HG03025 (cell line): ENCODE data around the gene GLT8D1.
"Not testable (repeated sequence)": the region's sequence is repeated elsewhere in the genome, so short reads cannot be mapped to it uniquely, and the experiment has no call there.

ENCODE experiments used
- ATAC-seq: cut with Tn5 transposase; IDR thresholded peaks from one replicate; pipeline ENCODE4 v1.9.1; 2021; ENCODE audit warnings: mild to moderate bottlenecking, moderate library complexity; ENCODE audit not compliant: unreplicated experiment, low FRiP score

GLT8D1 gene, protein sequence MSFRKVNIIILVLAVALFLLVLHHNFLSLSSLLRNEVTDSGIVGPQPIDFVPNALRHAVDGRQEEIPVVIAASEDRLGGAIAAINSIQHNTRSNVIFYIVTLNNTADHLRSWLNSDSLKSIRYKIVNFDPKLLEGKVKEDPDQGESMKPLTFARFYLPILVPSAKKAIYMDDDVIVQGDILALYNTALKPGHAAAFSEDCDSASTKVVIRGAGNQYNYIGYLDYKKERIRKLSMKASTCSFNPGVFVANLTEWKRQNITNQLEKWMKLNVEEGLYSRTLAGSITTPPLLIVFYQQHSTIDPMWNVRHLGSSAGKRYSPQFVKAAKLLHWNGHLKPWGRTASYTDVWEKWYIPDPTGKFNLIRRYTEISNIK

GRCh38 chr3:52705688-52706686 is at the start of gene GLT8D1, which contains the start of gene SPCS1:
Gene GLT8D1, minus strand, starts transcription at chr3:52705791. Its CDS starts 5,331 bp downstream, at chr3:52700460.
Gene SPCS1, plus strand, starts transcription at chr3:52706106. Its CDS starts 141 bp downstream, at chr3:52706247.
- peak; percentile 68 for ATAC-seq

DNA sequence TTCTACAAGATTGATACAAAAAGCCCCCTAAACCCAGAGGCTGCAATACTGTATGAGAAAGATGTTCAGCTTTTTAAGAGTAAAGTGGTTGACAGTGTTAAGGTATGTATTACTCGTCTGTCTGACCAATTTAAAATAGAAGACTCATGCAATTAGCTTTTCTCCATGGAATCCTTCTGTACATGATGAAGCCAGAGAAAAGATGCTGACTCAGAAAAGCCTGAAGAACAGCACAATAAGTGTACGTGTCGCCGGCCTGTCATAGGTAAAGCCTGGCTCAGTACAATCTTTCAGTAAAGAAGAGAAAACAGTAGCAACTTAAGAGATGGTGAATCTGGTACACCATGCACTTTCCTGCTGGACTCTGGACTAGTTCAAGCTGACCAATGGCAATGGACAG is 48.8 kb upstream of the GLT8D1 start:
- no peak for ATAC-seq

GRCh38 chr3:52752045-52752660 is 46.6 kb upstream of the GLT8D1 start:
- no peak for ATAC-seq

GRCh38 chr3:52743721-52744120 is 38.1 kb upstream of the GLT8D1 start:
- ATAC-seq: no peak

DNA sequence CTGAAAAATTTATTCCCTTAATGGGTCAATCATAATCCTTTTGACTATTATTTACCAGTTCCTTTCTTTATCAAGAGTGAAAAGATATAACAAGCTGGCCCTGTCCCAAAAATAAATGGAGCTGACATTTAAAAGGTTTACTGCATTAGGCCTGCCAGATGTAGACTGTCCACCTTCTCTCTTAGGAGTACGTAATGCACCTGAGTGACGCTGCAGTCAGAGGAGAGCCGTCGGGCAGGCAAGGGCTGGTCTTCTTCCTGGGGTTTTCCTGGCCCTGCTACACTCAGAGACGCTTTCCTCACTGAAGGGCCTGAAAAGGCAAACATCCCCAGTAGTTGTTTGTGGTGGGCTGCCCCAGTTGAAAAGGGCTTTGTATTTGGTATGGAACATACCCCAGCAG is 37.6 kb upstream of the GLT8D1 start:
- ATAC-seq: no peak

- ATAC-seq: no peak
These were observed 36.9 kb upstream of the GLT8D1 start for GRCh38 chr3:52742418-52743041.

GRCh38 chr3:52739730-52740129 is 34.1 kb upstream of the GLT8D1 start:
- no peak for ATAC-seq

GRCh38 chr3:52733256-52733891 is 27.8 kb upstream of the GLT8D1 start:
- no peak for ATAC-seq

- ATAC-seq: no peak
These were observed 26.0 kb upstream of the GLT8D1 start for GRCh38 chr3:52731590-52731989.

GRCh38 chr3:52730681-52731080 is 25.1 kb upstream of the GLT8D1 start:
- ATAC-seq: no peak

DNA sequence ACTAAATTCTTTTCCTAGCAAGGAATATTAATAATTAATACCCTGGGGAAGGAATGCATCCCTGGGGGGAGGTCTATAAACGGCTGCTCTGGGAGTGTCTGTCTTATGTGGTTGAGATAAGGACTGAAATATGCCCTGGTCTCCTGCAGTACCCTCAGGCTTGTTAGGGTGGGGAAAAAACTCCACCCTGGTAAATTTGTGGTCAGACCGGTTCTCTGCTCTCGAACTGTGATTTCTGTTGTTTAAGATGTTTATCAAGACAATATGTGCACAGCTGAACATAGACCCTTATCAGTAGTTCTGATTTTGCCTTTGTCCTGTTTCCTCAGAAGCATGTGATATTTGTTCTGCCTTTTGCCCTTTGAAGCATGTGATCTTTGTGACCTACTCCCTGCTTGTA is 23.2 kb upstream of the GLT8D1 start:
- ATAC-seq: not testable (repeated sequence)

DNA sequence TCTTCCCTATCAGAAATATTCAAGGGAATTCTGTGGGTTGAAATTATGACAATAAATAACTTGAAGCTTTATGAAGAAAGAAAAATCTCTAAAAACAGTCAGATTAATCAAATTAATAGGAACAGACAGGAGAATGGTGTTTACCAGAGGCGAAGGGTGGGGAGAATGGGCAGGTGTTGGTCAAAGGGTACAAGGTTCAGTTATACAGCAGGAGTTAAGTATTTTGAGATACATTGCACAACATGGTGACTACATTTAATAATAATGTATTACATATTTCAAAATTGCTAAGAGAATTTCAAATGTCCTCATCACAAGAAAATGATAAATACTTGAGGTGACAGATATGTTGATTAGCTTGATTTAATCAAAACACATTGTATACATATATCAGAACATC is 18.9 kb upstream of the GLT8D1 start:
- ATAC-seq: no peak

DNA sequence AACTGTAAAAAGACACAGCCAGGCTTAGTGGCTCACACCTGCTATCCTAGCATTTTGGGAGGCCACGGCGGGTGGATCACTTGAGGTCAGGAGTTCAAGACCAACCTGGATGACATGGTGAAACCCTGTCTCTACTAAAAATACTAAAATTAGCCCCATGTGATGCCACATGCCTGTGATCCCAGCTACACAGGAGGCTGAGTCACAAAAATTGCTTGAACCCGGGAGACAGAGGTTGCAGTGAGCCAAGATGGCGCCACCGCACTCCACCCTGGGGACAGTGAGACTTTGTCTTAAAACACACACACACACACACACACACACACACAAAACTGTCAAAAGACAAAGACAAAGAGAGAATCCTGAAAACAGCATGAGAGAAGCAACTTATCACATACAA is 18.3 kb upstream of the GLT8D1 start:
- ATAC-seq: no peak

DNA sequence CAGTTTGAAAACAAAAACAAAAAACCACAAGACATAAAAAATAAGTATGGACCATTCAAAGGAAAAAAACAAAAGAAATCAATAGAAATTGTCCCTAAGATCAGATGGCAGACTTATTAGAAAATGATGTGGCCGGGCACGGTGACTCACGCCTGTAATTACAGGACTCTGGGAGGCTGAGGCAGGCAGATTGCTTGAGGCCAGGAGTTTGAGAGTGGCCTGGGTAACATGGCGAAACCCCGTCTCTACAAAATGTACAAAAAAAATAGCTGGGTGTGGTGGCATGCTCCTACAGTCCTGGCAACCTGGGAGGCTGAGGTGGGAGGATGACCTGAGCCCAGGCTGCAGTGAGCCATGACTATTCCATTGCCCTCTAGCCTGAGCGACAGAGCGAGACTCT is 16.9 kb upstream of the GLT8D1 start:
- ATAC-seq: no peak

GRCh38 chr3:52721730-52722008 is 16.1 kb upstream of the GLT8D1 start:
- no peak for ATAC-seq

GRCh38 chr3:52721002-52721729 is 15.6 kb upstream of the GLT8D1 start:
- peak; percentile 43 for ATAC-seq

- ATAC-seq: no peak
These were observed 14.0 kb upstream of the GLT8D1 start for GRCh38 chr3:52719618-52720017.

DNA sequence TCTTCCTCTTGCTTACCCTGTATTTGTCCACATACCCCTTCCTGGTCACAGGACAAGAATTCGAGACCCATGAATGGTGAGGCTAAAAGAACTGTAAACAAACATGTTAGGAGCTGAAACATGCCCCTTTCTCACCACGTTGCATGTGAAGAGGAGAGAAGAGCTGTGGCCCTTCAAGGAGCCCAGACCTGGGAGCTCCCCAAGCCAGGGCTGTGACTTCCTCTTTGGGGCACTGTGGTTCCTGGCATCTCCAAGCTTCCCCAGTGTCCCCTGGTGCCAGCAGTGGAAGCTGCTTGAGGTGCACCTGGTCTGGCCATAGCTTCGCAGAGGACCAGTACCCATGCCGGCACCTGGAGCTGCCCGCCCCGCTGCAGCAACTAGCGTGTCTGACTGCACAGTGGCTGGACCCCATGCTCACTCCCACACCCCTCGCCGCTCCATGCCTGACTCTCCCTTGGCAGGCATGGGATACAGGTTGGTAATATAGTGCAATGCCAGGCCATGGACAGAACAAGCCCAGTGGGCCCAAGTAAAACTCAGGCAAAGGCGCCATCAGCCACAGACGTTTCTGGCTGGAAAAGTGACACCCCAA is 10.2 kb upstream of the GLT8D1 start:
- no peak for ATAC-seq
